ENCODE results near the gene TLR6.
"Not testable (repeated sequence)": the region's sequence is repeated elsewhere in the genome, so short reads cannot be mapped to it uniquely, and the experiment has no call there.

The TLR6 gene

DNA sequence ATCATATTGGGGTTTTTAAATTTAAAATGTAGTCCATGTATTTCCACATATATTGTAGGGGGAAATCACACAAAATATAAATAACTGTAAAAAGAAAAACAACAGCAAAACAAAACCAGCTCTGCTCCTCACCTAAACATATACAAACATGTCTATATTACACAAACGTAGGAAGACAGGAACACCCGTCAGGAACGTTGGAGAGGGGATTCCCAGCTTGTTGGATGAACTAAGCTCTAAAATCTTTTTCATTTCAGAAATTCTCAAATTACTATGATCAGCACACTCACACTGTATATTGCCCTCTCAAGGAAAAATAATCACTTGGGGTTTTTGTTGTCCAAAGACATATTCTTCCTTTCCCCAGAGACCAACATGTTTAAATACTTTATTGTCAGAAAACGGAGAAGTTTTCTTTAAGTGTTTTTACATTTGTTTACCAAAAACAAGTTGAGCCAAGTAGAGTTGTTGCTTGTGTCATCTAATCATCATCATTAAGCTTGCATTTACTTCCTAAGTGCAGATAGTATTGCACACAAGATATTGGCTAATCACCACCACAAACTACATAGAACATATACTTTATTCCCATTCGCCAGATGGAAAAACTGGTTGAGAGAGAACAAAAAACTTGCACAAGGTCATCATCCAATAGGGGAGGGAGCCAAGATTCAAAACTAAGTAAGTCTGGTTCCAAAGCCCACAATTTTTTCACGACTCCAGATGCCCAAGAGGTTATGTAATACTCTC is 71.4 kb downstream of the TLR6 start:
- no peak for DNase-seq

- DNase-seq, result no peak
These were observed 72.5 kb downstream of the TLR6 start for GRCh38 chr4:38784141-38784540.

DNA sequence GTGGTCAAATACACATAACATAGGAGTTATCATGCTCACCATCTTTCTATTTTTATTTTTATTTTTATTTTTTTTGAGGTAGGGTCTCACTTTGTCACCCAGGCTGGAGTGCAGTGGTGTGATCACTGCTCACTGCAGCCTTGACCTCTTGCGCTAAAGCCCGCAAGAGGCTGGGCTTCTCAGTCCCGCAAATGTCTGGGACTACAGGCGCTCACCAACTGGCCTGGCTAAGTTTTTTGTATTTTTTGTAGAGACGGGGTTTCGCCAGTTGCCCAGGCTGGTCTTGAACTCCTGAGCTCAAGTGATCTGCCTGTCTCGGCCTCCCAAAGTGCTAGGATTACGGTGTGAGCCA is 73.5 kb downstream of the TLR6 start:
- no peak for DNase-seq

GRCh38 chr4:38782452-38783108 is 74.0 kb downstream of the TLR6 start, which contains the start of gene TLR10:
TSS of gene TLR10 (minus strand) at chr4:38782990. CDS start at chr4:38775590, 7,400 bp downstream.
- DNase-seq, result no peak

DNA sequence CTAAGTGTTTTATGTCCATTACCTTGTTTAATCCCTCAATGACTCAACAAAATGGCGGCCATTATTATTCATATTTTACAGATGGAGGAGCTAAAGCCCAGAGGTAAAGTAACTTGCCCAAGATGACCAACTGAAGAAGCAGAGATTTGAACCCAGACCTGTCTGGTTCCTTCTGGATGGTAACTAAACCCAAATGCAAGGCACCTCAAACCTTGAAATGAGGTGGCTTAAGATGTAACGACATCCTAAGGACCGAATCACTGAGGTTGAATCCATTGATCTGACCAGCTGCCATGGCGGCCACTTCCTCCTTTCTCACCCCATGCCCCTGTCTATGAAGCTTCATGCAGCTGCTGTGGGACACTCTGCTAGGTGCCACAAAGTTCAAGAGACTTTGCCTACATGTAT is 74.8 kb downstream of the TLR6 start:
- DNase-seq, result no peak

DNA sequence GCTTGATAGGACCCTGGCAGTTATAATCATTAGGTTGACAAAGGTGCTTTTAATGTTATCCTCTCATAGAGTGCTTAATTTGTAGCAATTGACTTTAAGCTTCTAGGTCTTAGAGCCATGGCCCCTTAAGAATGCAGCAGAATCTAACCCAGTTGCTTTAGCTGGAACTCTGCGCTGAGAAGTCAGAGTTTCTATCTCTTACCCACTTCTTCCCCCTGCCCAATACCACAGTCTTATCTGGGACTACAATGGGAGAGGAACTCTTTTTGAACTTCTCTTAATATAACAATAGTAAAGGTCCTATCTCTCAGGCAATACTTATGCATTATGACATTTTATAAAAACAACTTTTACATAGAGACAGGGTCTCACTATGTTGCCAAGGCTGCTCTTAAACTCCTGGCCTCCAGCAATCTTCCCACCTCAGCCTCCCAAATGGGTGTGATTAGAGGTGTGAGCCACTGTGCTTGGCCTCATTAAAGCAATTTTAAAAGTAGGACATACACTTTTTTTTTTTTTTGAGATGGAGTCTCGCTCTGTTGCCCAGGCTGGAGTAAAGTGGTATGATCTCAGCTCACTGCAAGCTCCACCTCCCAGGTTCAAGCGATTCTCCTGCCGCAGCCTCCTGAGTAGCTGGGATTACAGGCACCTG is 75.7 kb downstream of the TLR6 start:
- no peak for DNase-seq

DNA sequence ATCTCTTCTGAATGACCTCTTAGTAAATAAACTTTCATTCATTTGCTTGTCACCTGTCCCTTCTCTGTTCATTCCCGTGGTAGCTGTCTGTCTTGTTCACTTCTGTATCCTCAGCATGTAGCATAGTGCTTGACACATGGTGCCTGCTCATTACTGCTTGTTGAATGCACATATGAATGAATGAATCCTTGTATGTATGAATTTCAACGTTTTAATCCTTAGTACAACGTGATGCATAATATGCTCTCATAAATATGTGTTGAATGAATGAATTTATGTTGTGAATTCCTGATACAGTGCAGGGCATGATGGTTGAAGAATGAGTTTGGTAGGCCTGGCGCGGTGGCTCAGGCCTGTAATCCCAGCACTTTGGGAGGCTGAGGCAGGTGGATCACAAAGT is 76.8 kb downstream of the TLR6 start:
- DNase-seq, result no peak

- not testable (repeated sequence) for DNase-seq
These were observed 78.7 kb downstream of the TLR6 start for GRCh38 chr4:38777925-38778324.

- DNase-seq, result no peak
These were observed 81.3 kb downstream of the TLR6 start for GRCh38 chr4:38775326-38775725.

DNA sequence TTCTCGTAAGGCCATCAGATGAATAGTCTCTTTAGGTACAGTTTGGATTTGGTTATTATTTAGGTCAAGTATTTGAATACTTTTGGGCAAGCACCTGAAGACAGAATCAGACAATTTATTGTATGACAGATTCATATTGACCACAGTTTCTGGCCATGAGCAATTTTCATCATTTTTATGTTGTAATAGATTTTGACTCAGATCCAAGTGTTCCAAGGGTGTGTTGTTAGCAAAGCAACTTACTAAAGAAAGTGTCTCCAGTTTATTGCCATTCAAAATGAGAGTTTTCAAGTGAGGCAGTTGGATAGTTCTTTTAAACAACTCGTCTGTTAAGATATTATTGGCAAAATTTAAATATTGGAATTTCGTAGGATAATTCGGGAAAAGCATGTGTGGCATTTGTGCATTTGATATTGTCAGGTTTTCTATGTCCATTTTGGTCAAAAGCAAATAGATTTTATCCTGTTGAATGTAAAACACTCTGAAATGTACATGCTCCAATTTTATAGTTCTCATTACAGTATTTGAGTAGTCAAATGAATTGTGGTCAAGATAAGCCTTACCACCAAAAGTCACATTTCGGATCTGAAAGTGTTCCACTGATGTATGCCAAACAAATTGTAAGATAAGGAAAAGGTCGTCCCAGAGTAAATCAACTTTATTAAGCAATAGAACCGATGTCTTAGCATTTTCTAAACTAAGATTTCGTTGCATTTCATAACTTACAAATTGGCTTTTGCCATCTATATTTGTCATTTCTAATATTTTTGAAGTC is 82.2 kb downstream of the TLR6 start:
- no peak for DNase-seq
